CD4-positive, alpha-beta T cell (primary cell): ENCODE measurements around the gene MYO18A. TPM values are rescaled to one million over a fixed set of nuclear protein-coding genes. Genes with fewer than 3 reads are reported as not detected.

Source experiments
- ATAC-seq: fragments of 200-7000 bp; cut with Tn5 transposase; one replicate; pipeline ENCODE4 v1.10.0; 2022; ENCODE audit warnings: mild to moderate bottlenecking; ENCODE audit not compliant: poor library complexity
- CTCF ChIA-PET: fragments of 350-600 bp; sonication (Branson Sonifier 250); formaldehyde crosslinking; loops from one replicate; lab custom pipeline; 2021; ENCODE audit warnings: antibody characterized with exemption, inconsistent platforms; lab: Charles Lee
- POLR2A ChIA-PET: fragments of 350-600 bp; sonication (Branson Sonifier 250); formaldehyde crosslinking; loops from one replicate; lab custom pipeline; 2021; ENCODE audit warnings: antibody characterized with exemption, inconsistent platforms; lab: Charles Lee
- DNase-seq, 14 experiments: peaks; one replicate each; pipeline ENCODE4 v3.0.0-alpha.2; 2013 to 2020; ENCODE audit warnings: mixed read lengths in 2 of 14
- H3K27ac ChIP-seq, 2 donors: one replicate each; pipeline versions ENCODE4 v1.5.1 to v1.7.0; 2013; ENCODE audit warnings: low read length in 2 of 2, low read depth in 1 of 2, mild to moderate bottlenecking in 1 of 2
- H3K27me3 ChIP-seq, 2 experiments: 1 replicate in 1 of 2; 2 replicates in 1 of 2; pipeline versions ENCODE4 v1.6.1 to v1.7.0; 2013; ENCODE audit warnings: low read length in 2 of 2, control low read depth in 1 of 2, mild to moderate bottlenecking in 1 of 2, moderate library complexity in 1 of 2; ENCODE audit not compliant: insufficient read depth in 2 of 2, control insufficient read depth in 1 of 2
- H3K36me3 ChIP-seq: one replicate; pipeline ENCODE4 v1.6.1; 2013; ENCODE audit warnings: low read length, control low read depth; ENCODE audit not compliant: insufficient read depth
- H3K4me1 ChIP-seq: one replicate; pipeline ENCODE4 v1.6.1; 2013; ENCODE audit warnings: low read length, control low read depth; ENCODE audit not compliant: insufficient read depth
- H3K4me3 ChIP-seq: one replicate; pipeline ENCODE4 v1.5.1; 2013; ENCODE audit warnings: mild to moderate bottlenecking, low read length, moderate library complexity
- H3K9me3 ChIP-seq, 2 experiments: 1 replicate in 1 of 2; 2 replicates in 1 of 2; pipeline versions ENCODE4 v1.6.1 to v1.7.0; 2013; ENCODE audit warnings: low read length in 2 of 2, mild to moderate bottlenecking in 2 of 2, control low read depth in 1 of 2, moderate library complexity in 1 of 2; ENCODE audit not compliant: control insufficient read depth in 1 of 2, insufficient read depth in 1 of 2
- H3K27ac Mint-ChIP-seq: one replicate; pipeline ENCODE4 v1.8.0; 2020; ENCODE audit warnings: mixed read lengths
- H3K27me3 Mint-ChIP-seq: one replicate; pipeline ENCODE4 v1.8.0; 2021; ENCODE audit warnings: mixed read lengths
- H3K36me3 Mint-ChIP-seq: one replicate; pipeline ENCODE4 v1.8.0; 2021; ENCODE audit warnings: low read depth, mixed read lengths
- H3K4me1 Mint-ChIP-seq: one replicate; pipeline ENCODE4 v1.8.0; 2021; ENCODE audit warnings: low read depth, mixed read lengths
- H3K4me3 Mint-ChIP-seq: one replicate; pipeline ENCODE4 v1.8.0; 2020; ENCODE audit warnings: mild to moderate bottlenecking, mixed read lengths
- H3K9me3 Mint-ChIP-seq: one replicate; pipeline ENCODE4 v1.8.0; 2020; ENCODE audit warnings: mixed read lengths
- intact Hi-C, 2 experiments: fragments of 100-400 bp; cut with DNase I in 1 of 2; cut with micrococcal nuclease in 1 of 2; formaldehyde crosslinking; loops; one replicate each; pipeline versions ENCODE4 v1.15.1 to v1.9.0; 2023 to 2025; cut with DNase I, micrococcal nuclease
- total RNA-seq, 174 experiments: library from RNA in 2 of 174; stranded (reverse) in 2 of 174; gene quantifications; one replicate each; pipeline ENCODE4 v1.2.3 and lab custom pipeline; 2021 to 2026
- TF ChIP-seq, protein P1 (sequence below): fragments of 200-600 bp; IDR thresholded peaks from one replicate; pipeline ENCODE4 v1.8.0; 2022; ENCODE audit warnings: antibody characterized with exemption, mild to moderate bottlenecking

The MYO18A gene
- total RNA-seq, 2 experiments from 2014 or later = 87.0 to 90.1 TPM

DNA sequence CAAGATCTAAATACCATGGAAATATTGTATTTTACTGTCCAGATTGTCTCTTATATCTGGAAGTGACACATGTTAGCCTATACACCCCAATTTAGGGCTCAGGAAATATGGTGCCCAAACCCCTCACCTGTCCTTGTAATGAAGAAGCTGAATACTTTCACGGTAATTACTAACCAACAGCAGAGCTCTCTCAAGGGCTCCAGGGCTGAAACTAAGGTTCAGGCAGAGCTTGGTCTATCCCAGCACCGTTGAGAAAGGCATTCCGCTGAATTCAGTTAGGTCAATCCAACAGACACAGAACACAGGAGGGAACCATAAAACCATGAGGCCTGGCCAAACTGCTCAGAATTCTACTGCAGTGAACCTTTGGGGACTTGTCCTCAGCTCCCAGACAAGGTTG is 14.9 kb downstream of the MYO18A start:
- H3K9me3 Mint-ChIP-seq = no peaks in the 10 kb centered on the region
- ChIA-PET POLR2A (no interaction called here), CTCF (interaction anchor here (1.7 to 1.9 kb wide), 2 partner anchors 15 to 16 kb away, joined by 5 to 6 read pairs; partner anchors contain the start of gene MYO18A)
- H3K36me3 ChIP-seq = peaks cover 6% of the 10 kb centered on the region
- H3K4me1 Mint-ChIP-seq = peaks cover 1% of the 10 kb centered on the region
- H3K27ac Mint-ChIP-seq = no peak overlapping the region
- H3K27me3 Mint-ChIP-seq = no peaks in the 10 kb centered on the region
- intact Hi-C loops = no loop called here
- no peaks in the 10 kb centered on the region for H3K27me3 ChIP-seq
- H3K4me3 Mint-ChIP-seq = no peak overlapping the region
- DNase-seq = no peak
- H3K36me3 Mint-ChIP-seq = peaks cover 20% of the 10 kb centered on the region
- no peak overlapping the region for H3K4me3 ChIP-seq
- no peak overlapping the region for H3K27ac ChIP-seq
- TF ChIP-seq, protein P1, sequence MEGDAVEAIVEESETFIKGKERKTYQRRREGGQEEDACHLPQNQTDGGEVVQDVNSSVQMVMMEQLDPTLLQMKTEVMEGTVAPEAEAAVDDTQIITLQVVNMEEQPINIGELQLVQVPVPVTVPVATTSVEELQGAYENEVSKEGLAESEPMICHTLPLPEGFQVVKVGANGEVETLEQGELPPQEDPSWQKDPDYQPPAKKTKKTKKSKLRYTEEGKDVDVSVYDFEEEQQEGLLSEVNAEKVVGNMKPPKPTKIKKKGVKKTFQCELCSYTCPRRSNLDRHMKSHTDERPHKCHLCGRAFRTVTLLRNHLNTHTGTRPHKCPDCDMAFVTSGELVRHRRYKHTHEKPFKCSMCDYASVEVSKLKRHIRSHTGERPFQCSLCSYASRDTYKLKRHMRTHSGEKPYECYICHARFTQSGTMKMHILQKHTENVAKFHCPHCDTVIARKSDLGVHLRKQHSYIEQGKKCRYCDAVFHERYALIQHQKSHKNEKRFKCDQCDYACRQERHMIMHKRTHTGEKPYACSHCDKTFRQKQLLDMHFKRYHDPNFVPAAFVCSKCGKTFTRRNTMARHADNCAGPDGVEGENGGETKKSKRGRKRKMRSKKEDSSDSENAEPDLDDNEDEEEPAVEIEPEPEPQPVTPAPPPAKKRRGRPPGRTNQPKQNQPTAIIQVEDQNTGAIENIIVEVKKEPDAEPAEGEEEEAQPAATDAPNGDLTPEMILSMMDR = no peak
- H3K9me3 ChIP-seq = no peaks in the 10 kb centered on the region
- no peak for ATAC-seq
- H3K4me1 ChIP-seq = no peaks in the 10 kb centered on the region

DNA sequence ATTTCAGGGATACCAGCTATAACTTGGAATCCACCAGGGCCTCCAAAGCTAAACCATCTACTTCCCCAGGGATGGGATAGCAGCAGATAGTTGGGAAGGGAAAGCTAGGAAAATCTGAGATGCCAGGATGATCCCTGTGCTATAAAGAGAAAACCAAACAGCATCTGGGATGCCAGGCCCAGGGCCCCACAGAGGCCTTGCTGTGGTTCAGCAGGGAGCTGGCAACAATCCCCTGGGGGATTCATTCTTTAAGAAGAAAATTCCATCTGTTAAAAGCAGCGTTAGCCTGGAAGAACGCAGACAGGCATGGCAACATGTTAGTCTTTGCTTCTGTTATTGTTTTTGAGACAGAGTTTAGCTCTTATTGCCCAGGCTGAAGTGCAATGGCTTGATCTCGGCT is 16.6 kb downstream of the MYO18A start:
- peaks cover 13% of the 10 kb centered on the region for H3K4me1 ChIP-seq
- no peaks in the 10 kb centered on the region for H3K9me3 ChIP-seq
- ChIA-PET POLR2A (interaction anchor here (1.8 kb wide), 1 partner anchor 13 kb away, joined by 6 read pairs; no protein-coding TSS in a partner anchor), CTCF (interaction anchor here (1.1 to 1.4 kb wide), 2 partner anchors 15 to 17 kb away, joined by 4 to 5 read pairs; partner anchors contain the start of gene MYO18A)
- Mint-ChIP-seq H3K9me3 (no peaks in the 10 kb centered on the region), H3K4me3 (no peak overlapping the region), H3K27ac (no peak overlapping the region), H3K36me3 (peaks cover 20% of the 10 kb centered on the region), H3K4me1 (peaks cover 17% of the 10 kb centered on the region), H3K27me3 (no peaks in the 10 kb centered on the region)
- DNase-seq (no peak), ATAC-seq (no peak)
- intact Hi-C loops = no loop called here
- TF ChIP-seq, protein P1 = no peak
- peaks cover 6% of the 10 kb centered on the region for H3K36me3 ChIP-seq
- no peak overlapping the region for H3K27ac ChIP-seq
- no peak overlapping the region for H3K4me3 ChIP-seq
- no peaks in the 10 kb centered on the region for H3K27me3 ChIP-seq

DNA sequence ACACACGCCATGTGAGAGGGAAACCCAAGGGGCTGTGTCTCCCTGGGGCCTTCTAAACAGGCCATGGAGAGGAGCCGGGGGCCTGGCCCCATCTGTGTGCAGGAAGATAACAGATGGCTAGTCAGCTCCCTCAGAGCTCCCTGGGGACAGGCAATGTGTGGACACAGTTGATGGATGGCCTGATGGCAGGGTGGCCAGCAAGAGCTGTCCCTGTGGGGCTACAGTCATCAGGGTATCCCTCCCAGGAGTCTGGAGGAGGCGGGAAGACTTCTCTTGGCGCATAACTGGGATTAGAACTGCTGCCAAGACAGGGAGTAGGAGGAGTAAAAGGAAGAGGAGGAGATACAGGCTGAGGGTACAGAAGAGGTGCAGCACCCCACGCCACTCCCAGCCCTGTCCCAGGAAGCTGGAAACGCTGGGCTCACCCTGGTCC is 17.3 kb downstream of the MYO18A start:
- ChIA-PET CTCF (interaction anchor here (1.1 to 1.4 kb wide), 2 partner anchors 14 to 18 kb away, joined by 4 to 5 read pairs; partner anchors contain the start of gene MYO18A), POLR2A (interaction anchor here (1.8 kb wide), 1 partner anchor 14 kb away, joined by 6 read pairs; no protein-coding TSS in a partner anchor)
- TF ChIP-seq, protein P1 = no peak
- Histone ChIP-seq H3K36me3 (peaks cover 6% of the 10 kb centered on the region), H3K27ac (no peak overlapping the region), H3K4me3 (no peak overlapping the region), H3K4me1 (peaks cover 13% of the 10 kb centered on the region), H3K9me3 (no peaks in the 10 kb centered on the region), H3K27me3 (no peaks in the 10 kb centered on the region)
- no peak for ATAC-seq
- no peak overlapping the region for H3K4me3 Mint-ChIP-seq
- DNase-seq = no peak
- H3K4me1 Mint-ChIP-seq = peaks cover 17% of the 10 kb centered on the region
- H3K27ac Mint-ChIP-seq = no peak overlapping the region
- H3K36me3 Mint-ChIP-seq = peaks cover 20% of the 10 kb centered on the region
- intact Hi-C loops = no loop called here
- H3K9me3 Mint-ChIP-seq = no peaks in the 10 kb centered on the region
- no peaks in the 10 kb centered on the region for H3K27me3 Mint-ChIP-seq
